Measurements from ENCODE around the gene ACSF3.

The ACSF3 gene

GRCh38 chr16:89145406-89146161 lies 51.9 kb downstream of the ACSF3 start:
- no peak for DNase-seq

GRCh38 chr16:89146211-89147005 lies 52.8 kb downstream of the ACSF3 start:
- no peak for DNase-seq

- no peak for DNase-seq
These were observed 53.6 kb downstream of the ACSF3 start for GRCh38 chr16:89147085-89147817.

DNA sequence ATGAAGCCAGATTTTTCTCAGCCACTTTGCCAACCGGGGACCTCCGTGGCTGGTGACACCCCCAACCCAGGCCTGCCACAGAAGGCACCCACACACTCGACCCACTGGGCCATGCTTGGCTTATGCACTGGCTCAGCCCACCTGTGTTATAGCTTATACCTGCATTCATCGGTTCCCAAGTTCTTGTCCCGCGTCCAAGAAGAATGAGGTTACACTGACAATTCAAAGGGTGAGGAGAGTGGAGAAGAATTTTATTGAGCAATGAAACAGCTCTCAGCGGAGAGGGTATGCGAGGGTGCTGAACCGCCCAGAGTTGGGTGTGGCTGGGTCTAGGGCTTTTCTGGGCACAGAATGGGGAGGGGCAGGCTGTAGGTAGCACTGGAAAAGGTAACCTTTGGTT lies 55.7 kb downstream of the ACSF3 start:
- DNase-seq: no peak

- no peak for DNase-seq
These were observed 56.6 kb downstream of the ACSF3 start for GRCh38 chr16:89150090-89150835.

DNA sequence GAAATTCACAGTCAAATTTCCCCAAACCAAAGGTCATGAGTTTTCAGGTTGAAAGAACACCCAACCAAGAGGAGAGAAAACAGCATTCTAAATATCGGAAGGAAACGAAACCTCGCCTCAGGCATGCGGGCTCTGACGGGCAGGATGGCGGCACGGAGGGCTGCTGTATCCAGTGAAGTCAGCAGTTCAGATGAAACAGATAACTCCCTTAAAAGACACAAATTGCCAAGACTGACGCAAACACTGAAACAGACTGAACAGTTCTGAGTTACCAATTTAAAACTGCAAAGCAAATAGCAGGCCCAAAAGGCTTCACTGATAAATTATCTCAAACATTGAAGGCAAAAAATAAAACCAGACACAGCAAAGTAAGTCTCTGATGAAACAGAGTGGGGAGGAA lies 57.3 kb downstream of the ACSF3 start:
- DNase-seq: no peak

- DNase-seq: no peak
These were observed 59.4 kb downstream of the ACSF3 start for GRCh38 chr16:89152831-89153700.

DNA sequence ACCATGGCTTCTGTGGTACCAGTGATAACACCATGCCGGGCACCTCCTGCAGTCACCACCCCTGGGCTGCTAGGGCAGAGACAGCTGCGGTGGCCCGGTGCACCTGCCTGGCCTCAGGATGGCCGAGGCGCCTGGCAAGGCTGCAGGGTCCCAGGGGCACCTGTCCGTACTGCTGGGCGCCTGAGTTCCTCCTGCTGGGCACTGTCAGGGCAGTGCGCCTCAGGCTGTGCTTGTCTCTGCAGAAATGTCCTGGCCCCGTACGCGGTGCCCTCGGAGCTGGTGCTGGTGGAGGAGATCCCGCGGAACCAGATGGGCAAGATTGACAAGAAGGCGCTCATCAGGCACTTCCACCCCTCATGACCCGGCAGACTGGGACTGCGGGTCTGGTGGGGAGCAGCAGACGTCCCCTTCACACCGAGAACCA lies 60.2 kb downstream of the ACSF3 start:
- no peak for DNase-seq

- no peak for DNase-seq
These were observed 60.9 kb downstream of the ACSF3 start for GRCh38 chr16:89154390-89155183.

DNA sequence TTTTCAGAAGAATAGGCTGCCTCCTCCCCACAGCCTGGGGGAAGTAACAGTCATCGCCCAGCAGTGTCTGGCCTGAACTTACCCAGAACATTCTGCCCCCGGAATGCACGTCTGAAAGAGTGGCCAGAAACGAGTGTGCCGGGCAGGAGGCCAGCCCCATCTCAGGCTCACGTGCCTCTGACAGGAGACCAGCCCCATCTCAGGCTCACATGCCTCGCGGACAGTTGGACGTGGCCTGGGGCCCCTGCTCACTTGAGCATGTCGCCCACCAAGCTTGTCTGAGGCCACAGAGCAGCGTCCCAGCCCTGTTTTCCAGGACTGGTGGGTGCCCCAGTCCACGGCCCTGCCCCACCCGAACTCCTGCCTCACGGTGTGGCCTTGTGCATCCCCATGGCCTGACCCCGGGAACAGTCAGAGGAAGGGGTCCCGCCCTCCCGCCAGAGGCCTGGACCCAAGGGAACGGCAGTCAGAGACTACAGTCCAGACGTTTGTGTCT lies 61.6 kb downstream of the ACSF3 start:
- no peak for DNase-seq

DNA sequence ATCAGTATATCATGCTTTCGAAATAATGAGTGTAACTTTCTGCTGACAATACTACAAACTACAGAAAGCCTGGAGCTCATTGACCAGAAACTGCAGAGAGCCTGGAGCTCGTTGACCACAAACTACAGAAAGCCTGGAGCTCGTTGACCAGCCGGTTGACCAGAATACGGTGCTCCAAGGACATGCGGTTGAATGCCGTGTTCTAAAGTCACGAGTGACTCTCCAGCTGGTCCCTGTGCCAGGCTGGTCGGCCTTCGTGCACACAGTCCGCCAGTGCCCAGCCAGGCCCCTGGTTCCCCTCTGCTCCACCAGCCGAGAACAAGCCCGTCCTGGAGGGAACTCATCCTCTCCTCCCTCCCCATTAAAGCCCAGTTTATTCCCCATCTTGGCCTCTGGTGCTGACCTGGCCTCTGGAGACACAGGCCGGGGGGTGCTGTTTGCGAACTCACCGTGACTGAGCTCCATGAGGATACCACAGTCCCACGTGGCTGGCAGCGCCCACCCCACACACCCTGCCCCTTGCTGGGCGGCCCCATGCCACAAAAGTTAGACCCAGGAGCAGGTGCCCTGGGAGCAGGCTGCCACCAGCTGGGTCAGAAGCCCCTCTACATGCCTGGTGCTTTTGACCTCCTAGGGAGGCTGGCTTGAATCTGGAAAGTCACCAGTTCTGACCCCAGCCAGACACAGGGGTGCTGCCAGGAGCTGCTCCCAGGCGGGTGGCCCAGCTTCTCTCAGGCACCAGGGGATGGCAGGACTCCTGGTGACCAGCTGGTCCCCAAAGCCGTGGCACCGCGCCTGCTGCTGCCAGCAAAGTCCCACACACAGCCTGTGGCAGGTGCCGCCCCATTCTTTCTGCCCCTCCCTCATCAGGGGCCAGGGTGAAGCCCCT lies 62.4 kb downstream of the ACSF3 start:
- DNase-seq: no peak

DNA sequence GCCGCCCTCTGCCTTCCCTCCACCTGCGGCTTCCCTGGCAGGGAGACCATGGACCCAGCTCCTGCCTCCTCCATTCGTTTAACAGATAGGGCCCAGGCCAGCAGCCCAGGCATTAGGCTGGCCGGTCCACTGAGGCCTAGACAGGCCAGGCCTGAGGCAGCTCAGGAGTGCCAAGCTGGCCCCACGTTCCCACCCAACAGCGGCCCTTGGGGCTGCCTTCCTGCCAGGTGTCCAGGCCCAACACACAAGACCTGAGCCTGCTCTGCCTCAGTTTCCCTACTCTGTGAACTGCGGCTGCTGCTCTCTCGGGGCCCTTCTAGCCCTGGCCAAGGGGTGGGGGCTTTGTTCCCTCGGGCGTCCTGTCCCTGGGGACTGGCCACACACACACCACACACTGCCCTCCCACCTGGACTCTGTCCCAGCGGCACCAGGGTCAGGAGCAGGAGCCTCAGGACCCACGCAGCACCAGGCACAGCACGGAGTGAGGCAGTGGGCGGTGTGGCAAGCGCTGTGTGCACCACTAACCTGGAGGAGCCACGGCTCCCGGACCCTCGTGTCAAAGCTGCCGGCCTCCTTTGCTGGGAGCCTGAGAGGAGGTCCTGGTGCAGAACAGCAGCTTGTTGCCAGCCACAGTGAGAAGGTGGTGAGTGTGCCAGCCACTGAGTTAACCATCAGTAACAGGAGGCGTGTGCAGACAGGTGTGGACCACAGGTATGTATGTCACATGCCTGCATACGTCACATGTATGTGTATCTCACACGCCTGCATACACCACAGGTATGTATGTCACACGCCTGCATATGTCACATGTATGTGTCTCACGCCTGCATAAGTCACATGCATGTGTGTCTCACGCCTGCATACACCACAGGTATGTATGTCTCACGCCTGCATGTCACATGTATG lies 63.3 kb downstream of the ACSF3 start:
- no peak for DNase-seq

- no peak for DNase-seq
These were observed 64.1 kb downstream of the ACSF3 start for GRCh38 chr16:89157778-89158177.

GRCh38 chr16:89159066-89159849 lies 65.6 kb downstream of the ACSF3 start:
- no peak for DNase-seq

- no peak for DNase-seq
These were observed 66.2 kb downstream of the ACSF3 start for GRCh38 chr16:89159850-89160354.

GRCh38 chr16:89160977-89161701 lies 67.5 kb downstream of the ACSF3 start:
- no peak for DNase-seq
